A549 (cell line): Measurements from ENCODE around the gene RPA1.

Experiments
- CEBPB ChIP-seq, 2 experiments: fragments of >200 bp in 1 of 2; sonication (Bioruptor Twin) in 1 of 2; formaldehyde crosslinking in 1 of 2; IDR thresholded peaks; 2 replicates each; pipeline ENCODE4 v1.6.1; 2012 to 2016
- CHD4 ChIP-seq: fragments of 200-600 bp; sonication (generic); IDR thresholded peaks from 2 replicates; pipeline ENCODE4 v1.6.1; 2016; ENCODE audit warnings: antibody characterized with exemption, mild to moderate bottlenecking, borderline replicate concordance
- EP300 ChIP-seq, 2 experiments: fragments of >200 bp; sonication (Bioruptor Twin); formaldehyde crosslinking; IDR thresholded peaks; 2 replicates in 1 of 2; 3 replicates in 1 of 2; pipeline ENCODE4 v1.6.1; 2016 to 2017
- JUN ChIP-seq, 2 experiments: fragments of >200 bp; sonication (Bioruptor Twin); formaldehyde crosslinking; IDR thresholded peaks; 2 replicates in 1 of 2; 3 replicates in 1 of 2; pipeline ENCODE4 v1.6.1; 2016 to 2017
- PHF8 ChIP-seq: fragments of 200-600 bp; sonication (generic); IDR thresholded peaks from 2 replicates; pipeline ENCODE4 v1.6.1; 2016; ENCODE audit warnings: low read depth, mild to moderate bottlenecking, antibody characterized with exemption, moderate library complexity, borderline replicate concordance
- POLR2A ChIP-seq: IDR thresholded peaks from 2 replicates; pipeline ENCODE4 v1.6.1; 2012; ENCODE audit warnings: mild to moderate bottlenecking, low read length
- POLR2AphosphoS2 ChIP-seq: conservative IDR thresholded peaks from 2 replicates; pipeline ENCODE4 v1.6.1; 2012; ENCODE audit warnings: low read length, improper control_type of control experiment, inconsistent platforms
- REST ChIP-seq: fragments of 200-600 bp; sonication (generic); IDR thresholded peaks from 2 replicates; pipeline ENCODE4 v1.6.1; 2016; ENCODE audit warnings: antibody characterized with exemption, mild to moderate bottlenecking, moderate library complexity
- USF2 ChIP-seq: fragments of 450-650 bp; IDR thresholded peaks from 2 replicates; pipeline ENCODE4 v1.6.1; 2014; ENCODE audit warnings: antibody characterized with exemption
- TF ChIP-seq, protein P1 (sequence below): fragments of >200 bp; sonication (Bioruptor Twin); formaldehyde crosslinking; IDR thresholded peaks from 3 replicates; pipeline ENCODE4 v1.5.1; 2016
- TF ChIP-seq, protein P2 (sequence below): IDR thresholded peaks from 2 replicates; pipeline ENCODE4 v1.6.1; 2012
- TF ChIP-seq, protein P3 (sequence below): fragments of 250-450 bp; sonication (Bioruptor Pico); IDR thresholded peaks from 2 replicates; pipeline ENCODE4 v1.5.0; 2021; ENCODE audit warnings: mild to moderate bottlenecking, moderate library complexity, borderline replicate concordance

DNA sequence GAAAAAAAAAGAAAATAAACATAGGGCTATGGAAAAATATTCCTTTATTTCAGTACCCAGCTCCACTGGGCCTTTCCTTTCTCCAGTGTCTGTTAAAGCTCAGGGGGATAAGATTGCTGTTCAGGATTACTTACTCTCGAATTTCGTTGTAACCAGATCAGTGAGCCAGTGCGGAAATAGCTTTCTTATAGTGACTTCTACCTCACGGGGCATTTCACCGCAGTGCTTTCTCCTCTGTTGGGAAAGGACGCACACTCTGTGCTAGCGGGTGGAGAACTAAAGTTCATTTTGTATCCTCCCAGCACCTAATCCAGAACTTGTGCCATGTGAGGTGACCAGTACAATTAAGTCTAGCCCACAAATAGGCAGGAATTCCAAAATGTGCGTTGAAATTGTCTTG, 38.3 kb downstream of the RPA1 start:
- TF ChIP-seq USF2 (no peak), JUN (IDR thresholded peaks at IDR 0.05) (no peak), CEBPB (IDR thresholded peaks at IDR 0.05) (no peak), EP300 (IDR thresholded peaks at IDR 0.05) (no peak), REST (no peak), CHD4 (no peak), POLR2A (no peak), PHF8 (no peak), POLR2AphosphoS2 (no peak)
- TF ChIP-seq, protein P1, sequence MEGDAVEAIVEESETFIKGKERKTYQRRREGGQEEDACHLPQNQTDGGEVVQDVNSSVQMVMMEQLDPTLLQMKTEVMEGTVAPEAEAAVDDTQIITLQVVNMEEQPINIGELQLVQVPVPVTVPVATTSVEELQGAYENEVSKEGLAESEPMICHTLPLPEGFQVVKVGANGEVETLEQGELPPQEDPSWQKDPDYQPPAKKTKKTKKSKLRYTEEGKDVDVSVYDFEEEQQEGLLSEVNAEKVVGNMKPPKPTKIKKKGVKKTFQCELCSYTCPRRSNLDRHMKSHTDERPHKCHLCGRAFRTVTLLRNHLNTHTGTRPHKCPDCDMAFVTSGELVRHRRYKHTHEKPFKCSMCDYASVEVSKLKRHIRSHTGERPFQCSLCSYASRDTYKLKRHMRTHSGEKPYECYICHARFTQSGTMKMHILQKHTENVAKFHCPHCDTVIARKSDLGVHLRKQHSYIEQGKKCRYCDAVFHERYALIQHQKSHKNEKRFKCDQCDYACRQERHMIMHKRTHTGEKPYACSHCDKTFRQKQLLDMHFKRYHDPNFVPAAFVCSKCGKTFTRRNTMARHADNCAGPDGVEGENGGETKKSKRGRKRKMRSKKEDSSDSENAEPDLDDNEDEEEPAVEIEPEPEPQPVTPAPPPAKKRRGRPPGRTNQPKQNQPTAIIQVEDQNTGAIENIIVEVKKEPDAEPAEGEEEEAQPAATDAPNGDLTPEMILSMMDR = no peak
- TF ChIP-seq, protein P2, sequence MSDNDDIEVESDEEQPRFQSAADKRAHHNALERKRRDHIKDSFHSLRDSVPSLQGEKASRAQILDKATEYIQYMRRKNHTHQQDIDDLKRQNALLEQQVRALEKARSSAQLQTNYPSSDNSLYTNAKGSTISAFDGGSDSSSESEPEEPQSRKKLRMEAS = no peak
- TF ChIP-seq, protein P3, sequence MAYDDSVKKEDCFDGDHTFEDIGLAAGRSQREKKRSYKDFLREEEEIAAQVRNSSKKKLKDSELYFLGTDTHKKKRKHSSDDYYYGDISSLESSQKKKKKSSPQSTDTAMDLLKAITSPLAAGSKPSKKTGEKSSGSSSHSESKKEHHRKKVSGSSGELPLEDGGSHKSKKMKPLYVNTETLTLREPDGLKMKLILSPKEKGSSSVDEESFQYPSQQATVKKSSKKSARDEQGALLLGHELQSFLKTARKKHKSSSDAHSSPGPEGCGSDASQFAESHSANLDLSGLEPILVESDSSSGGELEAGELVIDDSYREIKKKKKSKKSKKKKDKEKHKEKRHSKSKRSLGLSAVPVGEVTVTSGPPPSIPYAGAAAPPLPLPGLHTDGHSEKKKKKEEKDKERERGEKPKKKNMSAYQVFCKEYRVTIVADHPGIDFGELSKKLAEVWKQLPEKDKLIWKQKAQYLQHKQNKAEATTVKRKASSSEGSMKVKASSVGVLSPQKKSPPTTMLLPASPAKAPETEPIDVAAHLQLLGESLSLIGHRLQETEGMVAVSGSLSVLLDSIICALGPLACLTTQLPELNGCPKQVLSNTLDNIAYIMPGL (CRISPR knock-in tag) = no peak
